K562 (cell line): Measurements from ENCODE around the gene GFOD1. TPM values are rescaled to one million over a fixed set of nuclear protein-coding genes. Genes with fewer than 3 reads are reported as not detected.

Experiments used
- BRD4 ChIP-seq: fragments of 200-600 bp; sonication (generic); IDR thresholded peaks from 2 replicates; pipeline ENCODE4 v1.6.1; 2017; ENCODE audit warnings: inconsistent platforms
- EGR1 ChIP-seq: fragments of 450-650 bp; conservative IDR thresholded peaks from 2 replicates; pipeline ENCODE4 v1.6.1; 2017; ENCODE audit warnings: mild to moderate bottlenecking
- EP300 ChIP-seq: IDR thresholded peaks from 2 replicates; pipeline ENCODE4 v1.6.1; 2012; ENCODE audit warnings: low read length, improper control_type of control experiment
- ETV6 ChIP-seq, 3 experiments: fragments of 150-350 bp in 1 of 3; sonication (generic) in 1 of 3; formaldehyde crosslinking in 1 of 3; IDR thresholded peaks; 2 replicates each; pipeline versions ENCODE4 v1.6.1 to v1.8.0; 2014 to 2022; ENCODE audit warnings: borderline replicate concordance in 2 of 3, low read depth in 2 of 3, antibody characterized with exemption in 1 of 3, low read length in 1 of 3, mild to moderate bottlenecking in 1 of 3, missing genetic modification reagents in 1 of 3
- GABPB2 ChIP-seq: fragments of 250-450 bp; sonication (Bioruptor Pico); conservative IDR thresholded peaks from 2 replicates; pipeline ENCODE4 v1.5.1; 2021; ENCODE audit warnings: mild to moderate bottlenecking
- HNRNPH1 ChIP-seq: fragments of 200-400 bp; formaldehyde crosslinking; optimal IDR thresholded peaks from 2 replicates; pipeline ENCODE3; 2017; ENCODE audit warnings: low read depth, mild to moderate bottlenecking, low read length, moderate library complexity
- HNRNPL ChIP-seq: fragments of 200-400 bp; formaldehyde crosslinking; IDR thresholded peaks from 2 replicates; pipeline ENCODE4 v1.6.1; 2017; ENCODE audit warnings: low read depth, mild to moderate bottlenecking, low read length
- NCOR1 ChIP-seq: fragments of 450-650 bp; IDR thresholded peaks from 2 replicates; pipeline ENCODE4 v1.6.1; 2016; ENCODE audit warnings: mild to moderate bottlenecking, moderate library complexity
- NFE2 ChIP-seq: IDR thresholded peaks from 2 replicates; pipeline ENCODE4 v1.6.1; 2014; ENCODE audit warnings: antibody characterized with exemption, low read depth
- PHB ChIP-seq: fragments of 250-450 bp; sonication (Bioruptor Pico); IDR thresholded peaks from 2 replicates; pipeline ENCODE4 v1.5.0; 2021
- PHF8 ChIP-seq: fragments of 200-600 bp; sonication (generic); IDR thresholded peaks from 2 replicates; pipeline ENCODE4 v1.6.1; 2012; ENCODE audit warnings: mixed run types, mild to moderate bottlenecking, inconsistent platforms, low read length, moderate library complexity, borderline replicate concordance
- POLR2G ChIP-seq: fragments of 200-400 bp; formaldehyde crosslinking; IDR thresholded peaks from 2 replicates; pipeline ENCODE4 v1.6.1; 2017; ENCODE audit warnings: low read depth, mild to moderate bottlenecking, antibody characterized with exemption, low read length, moderate library complexity
- RB1 ChIP-seq: fragments of 450-650 bp; IDR thresholded peaks from 2 replicates; pipeline ENCODE4 v1.6.1; 2017; ENCODE audit warnings: low read depth, mild to moderate bottlenecking
- RBM15 ChIP-seq: fragments of 200-400 bp; formaldehyde crosslinking; IDR thresholded peaks from 2 replicates; pipeline ENCODE4 v1.6.1; 2018; ENCODE audit warnings: mild to moderate bottlenecking, low read length, moderate library complexity; ENCODE audit not compliant: insufficient read depth
- TAF9B ChIP-seq: fragments of 450-650 bp; IDR thresholded peaks from 2 replicates; pipeline ENCODE4 v1.6.1; 2018; ENCODE audit warnings: mild to moderate bottlenecking; ENCODE audit not compliant: partially characterized antibody
- TBL1XR1 ChIP-seq, 2 experiments: IDR thresholded peaks; 2 replicates each; pipeline ENCODE4 v1.6.1; 2012; ENCODE audit warnings: improper control_type of control experiment in 2 of 2, low read length in 2 of 2, mild to moderate bottlenecking in 1 of 2
- TGIF2 ChIP-seq: sonication (generic); formaldehyde crosslinking; IDR thresholded peaks from 2 replicates; pipeline ENCODE4 v1.8.1; 2022; ENCODE audit warnings: mild to moderate bottlenecking, missing genetic modification reagents, moderate library complexity
- polyA plus RNA-seq, 8 experiments: library from polyadenylated mRNA; depleted of rRNA in 4 of 8; stranded (reverse) in 5 of 8; unstranded in 3 of 8; fragments of >200 nt; fragmentation: Nextera tagmentation in 2 of 8; fragmentation: Illumina TruSeq in 1 of 8; extraction: Ambion mirVana in 2 of 8; extraction: Trizol in 1 of 8; gene quantifications; 2 replicates each; pipeline versions ENCODE4 v1.2.1 to v1.2.3, GENCODE V29; 2011 to 2014; ENCODE audit warnings: inconsistent platforms in 1 of 8, missing spikeins in 1 of 8
- total RNA-seq, 7 experiments: library from RNA; depleted of rRNA in 6 of 7; stranded (reverse); fragments of >200 nt in 6 of 7; fragmentation: Illumina TruSeq in 2 of 7; extraction: Trizol in 2 of 7; gene quantifications; 2 replicates each; pipeline versions ENCODE4 v1.2.1 to v1.2.3, GENCODE V29; 2011 to 2021; ENCODE audit warnings: low replicate concordance in 1 of 7
- TF ChIP-seq, protein P1 (sequence below): sonication (generic); formaldehyde crosslinking; IDR thresholded peaks from 2 replicates; pipeline ENCODE4 v1.5.0; 2020; ENCODE audit warnings: missing genetic modification reagents
- TF ChIP-seq, protein P2 (sequence below): fragments of 450-650 bp; IDR thresholded peaks from 2 replicates; pipeline ENCODE4 v1.7.1; 2018; ENCODE audit warnings: mild to moderate bottlenecking, low read depth; ENCODE audit not compliant: partially characterized antibody
- TF ChIP-seq, protein P3 (sequence below): fragments of 250-450 bp; sonication (Bioruptor Pico); IDR thresholded peaks from 2 replicates; pipeline ENCODE4 v1.5.0; 2021; ENCODE audit warnings: mild to moderate bottlenecking, moderate library complexity

GFOD1 gene
- total and polyA plus RNA-seq, 9 of the 15 experiments (the other 6 are each of a cell fraction or from before 2014, with no cell fraction given): 3.8 to 12.0 (median 8.2) TPM

DNA sequence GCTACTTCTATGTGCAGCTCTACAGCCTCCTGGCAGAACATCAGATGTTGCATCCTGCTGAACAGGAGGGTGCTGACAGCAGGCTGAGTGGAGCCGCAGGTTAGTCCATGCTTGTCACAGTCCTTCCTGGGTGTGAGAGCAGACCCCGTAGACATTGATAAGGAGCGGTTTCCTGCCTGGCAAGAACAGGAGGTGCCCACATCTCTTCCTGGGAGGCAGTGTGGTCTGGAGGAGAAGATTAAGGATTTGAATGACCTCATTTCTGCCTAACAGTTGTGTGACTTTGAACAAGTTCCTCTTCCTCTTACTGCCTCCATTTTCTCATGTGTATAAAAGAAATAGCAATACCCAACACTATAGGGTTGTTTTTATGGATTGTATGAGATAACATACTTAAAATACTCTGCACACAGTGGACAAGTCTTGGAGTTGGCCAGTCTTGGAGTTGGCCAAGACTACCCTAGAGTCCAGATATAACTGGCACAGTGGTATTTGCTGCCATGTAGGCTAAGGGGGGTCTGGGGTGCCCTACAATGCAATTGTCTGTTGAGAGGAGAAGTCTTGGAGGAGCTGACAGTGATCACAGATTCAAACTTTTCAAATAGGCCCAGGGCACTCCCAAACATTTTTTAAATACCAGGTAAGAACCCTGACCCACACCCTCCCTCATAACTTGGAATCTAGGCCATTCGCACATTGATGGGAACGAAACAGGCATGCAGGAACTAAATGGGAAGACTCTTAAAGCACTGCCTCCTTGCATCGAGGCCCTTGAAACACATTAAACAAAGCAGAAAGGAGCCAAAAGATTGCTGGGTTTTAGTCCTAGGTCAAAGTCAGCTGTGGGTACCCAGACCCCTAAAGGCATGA is 126.5 kb downstream of the GFOD1 start (continued):
- TF ChIP-seq ETV6 (IDR thresholded peaks at IDR 0.05; ENCODE audit: borderline replicate concordance in 1 of 2, low read depth in 2 of 2, low read length in 1 of 2) (peak; percentile 27 to 60; a peak in 3 of 4 replicates), ETV6 (CRISPR knock-in tag; IDR thresholded peaks at IDR 0.05; ENCODE audit: borderline replicate concordance) (no peak), TAF9B (no peak), TBL1XR1 (IDR thresholded peaks at IDR 0.05; ENCODE audit: low read length in 2 of 2) (peak in 1 of 2 experiments; percentile 54; a peak in 1 of 4 replicates), EGR1 (no peak), RB1 (no peak), GABPB2 (CRISPR knock-in tag) (no peak), PHF8 (no peak), HNRNPH1 (no peak), TGIF2 (CRISPR knock-in tag) (no peak), NFE2 (no peak), BRD4 (no peak), HNRNPL (no peak), POLR2G (no peak), EP300 (peak; percentile 91), NCOR1 (peak; percentile 79), RBM15 (no peak), PHB (CRISPR knock-in tag) (no peak)
- TF ChIP-seq, protein P1, sequence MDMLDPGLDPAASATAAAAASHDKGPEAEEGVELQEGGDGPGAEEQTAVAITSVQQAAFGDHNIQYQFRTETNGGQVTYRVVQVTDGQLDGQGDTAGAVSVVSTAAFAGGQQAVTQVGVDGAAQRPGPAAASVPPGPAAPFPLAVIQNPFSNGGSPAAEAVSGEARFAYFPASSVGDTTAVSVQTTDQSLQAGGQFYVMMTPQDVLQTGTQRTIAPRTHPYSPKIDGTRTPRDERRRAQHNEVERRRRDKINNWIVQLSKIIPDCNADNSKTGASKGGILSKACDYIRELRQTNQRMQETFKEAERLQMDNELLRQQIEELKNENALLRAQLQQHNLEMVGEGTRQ (CRISPR knock-in tag): no peak
- TF ChIP-seq, protein P2, sequence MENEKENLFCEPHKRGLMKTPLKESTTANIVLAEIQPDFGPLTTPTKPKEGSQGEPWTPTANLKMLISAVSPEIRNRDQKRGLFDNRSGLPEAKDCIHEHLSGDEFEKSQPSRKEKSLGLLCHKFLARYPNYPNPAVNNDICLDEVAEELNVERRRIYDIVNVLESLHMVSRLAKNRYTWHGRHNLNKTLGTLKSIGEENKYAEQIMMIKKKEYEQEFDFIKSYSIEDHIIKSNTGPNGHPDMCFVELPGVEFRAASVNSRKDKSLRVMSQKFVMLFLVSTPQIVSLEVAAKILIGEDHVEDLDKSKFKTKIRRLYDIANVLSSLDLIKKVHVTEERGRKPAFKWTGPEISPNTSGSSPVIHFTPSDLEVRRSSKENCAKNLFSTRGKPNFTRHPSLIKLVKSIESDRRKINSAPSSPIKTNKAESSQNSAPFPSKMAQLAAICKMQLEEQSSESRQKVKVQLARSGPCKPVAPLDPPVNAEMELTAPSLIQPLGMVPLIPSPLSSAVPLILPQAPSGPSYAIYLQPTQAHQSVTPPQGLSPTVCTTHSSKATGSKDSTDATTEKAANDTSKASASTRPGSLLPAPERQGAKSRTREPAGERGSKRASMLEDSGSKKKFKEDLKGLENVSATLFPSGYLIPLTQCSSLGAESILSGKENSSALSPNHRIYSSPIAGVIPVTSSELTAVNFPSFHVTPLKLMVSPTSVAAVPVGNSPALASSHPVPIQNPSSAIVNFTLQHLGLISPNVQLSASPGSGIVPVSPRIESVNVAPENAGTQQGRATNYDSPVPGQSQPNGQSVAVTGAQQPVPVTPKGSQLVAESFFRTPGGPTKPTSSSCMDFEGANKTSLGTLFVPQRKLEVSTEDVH: no peak
- TF ChIP-seq, protein P3, sequence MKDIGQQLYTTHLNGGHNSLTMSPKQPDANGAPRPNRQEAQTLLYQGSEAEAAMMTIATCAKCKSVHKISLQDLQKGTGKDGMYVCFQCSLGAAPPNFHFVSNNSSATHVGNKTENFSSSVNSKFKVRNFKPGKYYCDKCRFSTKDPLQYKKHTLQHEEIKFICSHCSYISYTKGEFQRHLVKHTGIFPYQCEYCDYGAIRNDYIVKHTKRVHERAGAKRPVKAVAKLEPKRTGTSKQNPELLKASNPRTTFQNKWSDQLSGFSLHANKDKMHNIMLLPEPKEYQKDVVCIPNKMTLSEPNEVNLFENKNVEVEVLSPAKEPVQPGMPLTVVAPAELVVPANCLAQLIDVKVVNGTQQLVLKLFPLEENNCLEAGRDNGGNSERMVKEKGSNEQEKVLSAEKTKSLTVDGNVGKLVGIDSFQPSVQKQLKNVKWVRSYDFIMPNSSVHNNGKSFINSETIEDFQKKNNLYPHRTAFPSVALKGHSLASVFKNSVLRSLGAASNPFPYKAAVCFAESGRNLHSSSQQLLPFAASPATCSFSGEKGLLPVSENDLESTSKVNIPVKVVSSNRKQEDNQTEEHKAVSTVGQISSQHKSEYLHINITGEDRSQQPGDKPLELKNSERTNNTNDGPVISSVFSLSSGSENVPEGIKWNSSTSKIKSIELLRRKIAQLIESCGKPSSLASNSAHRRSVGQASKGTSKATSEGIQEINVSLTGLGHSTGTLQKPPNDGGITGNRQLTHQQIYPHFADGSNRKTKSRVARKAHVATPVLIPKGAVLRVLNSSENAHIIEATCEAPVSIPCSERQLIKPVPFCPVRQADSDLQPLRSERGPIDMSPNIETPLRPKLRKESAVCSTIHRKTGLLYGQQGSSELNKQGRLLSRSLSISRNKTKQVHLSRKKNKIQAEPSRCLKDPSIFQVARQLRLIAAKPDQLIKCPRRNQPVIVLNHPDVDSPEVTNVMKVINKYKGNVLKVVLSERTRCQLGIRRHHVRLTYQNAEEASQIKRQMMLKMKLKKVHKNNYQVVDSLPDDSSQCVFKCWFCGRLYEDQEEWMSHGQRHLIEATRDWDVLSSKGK (CRISPR knock-in tag): no peak
